ENCODE data around the gene CDKAL1. TPM values are rescaled to one million over a fixed set of nuclear protein-coding genes. Genes with fewer than 3 reads are reported as not detected.

Gene CDKAL1
- total and polyA plus RNA-seq, 2 donors, result 5.8 to 44.1 TPM

DNA sequence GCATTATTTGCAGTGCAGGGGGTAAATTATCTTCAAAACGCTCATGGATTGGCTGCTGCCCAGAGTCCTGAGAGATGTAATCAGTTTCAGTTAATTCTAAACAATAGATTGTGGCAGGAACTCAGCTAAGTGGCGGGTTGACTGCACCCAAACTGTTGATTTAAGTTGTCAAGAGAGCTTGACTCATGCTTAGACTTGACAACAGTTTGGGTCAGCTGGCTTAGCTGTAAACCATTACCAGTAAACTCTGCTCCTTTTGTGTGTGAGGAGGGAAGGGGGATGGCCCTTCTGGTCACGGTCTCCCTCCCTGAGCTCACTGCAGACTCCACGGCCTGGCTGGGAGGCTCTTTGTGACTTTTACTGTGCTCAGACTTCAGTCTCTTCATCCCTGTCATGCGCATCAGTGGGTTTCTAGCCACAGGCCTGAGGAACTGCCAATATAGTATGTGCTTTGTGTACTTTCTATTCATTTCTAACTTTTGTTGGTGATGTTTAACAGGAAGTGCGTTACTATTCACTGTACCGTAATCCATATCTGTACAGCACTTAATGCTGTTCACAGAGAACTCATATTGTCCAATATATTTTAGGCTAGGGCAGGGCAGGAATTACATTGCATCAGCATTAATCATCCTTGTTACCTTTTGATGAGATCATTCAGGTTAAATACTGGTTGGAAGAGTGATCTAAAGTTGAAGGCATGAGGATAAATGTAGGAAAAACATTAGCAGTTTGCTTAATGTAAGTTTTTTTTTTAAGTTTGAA is 488.3 kb downstream of the CDKAL1 start:
- Histone ChIP-seq H3K4me1 (ENCODE audit: insufficient read depth) (no peaks in the 10 kb centered on the region), H3K27ac (ENCODE audit: low read depth) (peak overlapping the region; percentile 48), H3K4me3 (ENCODE audit: low read depth, low read length) (no peak overlapping the region), H3K36me3 (ENCODE audit: insufficient read depth) (no peaks in the 10 kb centered on the region)
- peak; percentile 59 for DNase-seq (ENCODE audit: extremely low spot score)
- WGBS, result 63% methylated on average over 7 of the region's 7 CpGs

DNA sequence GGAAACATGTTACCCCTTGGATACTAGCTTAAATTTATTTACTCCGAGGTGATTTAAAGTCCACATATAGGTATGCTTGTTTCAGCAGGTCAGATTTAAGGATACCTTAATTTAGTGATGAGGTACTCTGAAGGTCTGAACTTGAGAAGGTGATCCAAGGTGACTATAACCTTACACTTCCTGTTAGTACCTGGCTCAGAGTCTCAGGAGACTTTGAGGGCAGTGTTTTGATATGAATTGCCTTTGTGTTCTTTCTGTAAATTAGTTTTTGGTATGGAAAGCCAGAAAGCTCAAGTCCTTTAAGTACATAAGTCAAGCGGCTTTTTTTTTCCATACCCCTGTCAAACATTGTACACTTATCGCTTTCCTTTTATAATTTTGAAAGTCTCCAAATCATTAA is 489.0 kb downstream of the CDKAL1 start:
- no peak overlapping the region for H3K27ac ChIP-seq (ENCODE audit: low read depth)
- 92% methylated on average over 3 of the region's 3 CpGs for WGBS
- H3K4me1 ChIP-seq (ENCODE audit: insufficient read depth), result no peaks in the 10 kb centered on the region
- H3K36me3 ChIP-seq (ENCODE audit: insufficient read depth), result no peaks in the 10 kb centered on the region
- no peak for DNase-seq (ENCODE audit: extremely low spot score)
- H3K4me3 ChIP-seq (ENCODE audit: low read depth, low read length), result no peak overlapping the region

- Histone ChIP-seq H3K36me3 (ENCODE audit: insufficient read depth) (no peaks in the 10 kb centered on the region), H3K27ac (ENCODE audit: low read depth) (no peak overlapping the region), H3K4me1 (ENCODE audit: insufficient read depth) (no peaks in the 10 kb centered on the region), H3K4me3 (ENCODE audit: low read depth, low read length) (no peak overlapping the region)
- WGBS, result 82% methylated on average over 1 of the region's 1 CpG
- DNase-seq (ENCODE audit: extremely low spot score), result no peak
Observed at GRCh38 chr6:21024616-21025015, 490.4 kb downstream of the CDKAL1 start.

DNA sequence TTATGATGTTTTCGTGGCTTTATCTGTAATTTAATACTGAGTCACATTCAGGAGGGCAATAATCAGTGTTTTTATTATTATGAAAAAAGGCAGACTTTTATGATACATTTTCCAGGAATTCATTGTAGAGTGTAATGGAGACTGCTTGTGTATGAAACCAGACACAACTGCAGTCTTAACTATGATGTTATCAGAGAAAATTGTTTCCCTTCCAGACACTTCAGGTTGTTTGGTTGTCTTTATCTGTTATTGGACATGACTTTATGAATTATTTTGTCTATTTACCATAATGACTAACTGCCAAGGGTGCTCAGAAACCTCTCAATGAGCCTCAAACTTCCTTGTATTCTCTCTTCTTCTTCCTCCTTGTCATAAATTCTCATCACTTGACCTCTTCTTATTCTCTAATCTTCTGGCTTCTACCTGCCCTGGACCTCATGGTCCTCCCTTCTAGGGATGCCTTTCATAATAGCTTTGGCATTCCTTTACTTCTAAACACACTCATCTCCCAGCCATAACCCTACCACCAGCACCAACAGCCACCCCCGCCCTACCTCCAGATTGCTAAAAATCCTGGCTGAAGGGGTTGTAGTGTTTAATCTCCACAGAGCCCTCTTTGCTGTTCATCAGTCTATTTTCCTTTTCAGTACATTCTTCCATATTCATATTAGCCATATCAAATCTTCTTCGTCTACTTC is 492.5 kb downstream of the CDKAL1 start:
- WGBS, result 86% methylated on average over 3 of the region's 3 CpGs
- Histone ChIP-seq H3K4me3 (ENCODE audit: low read depth, low read length) (no peak overlapping the region), H3K27ac (ENCODE audit: low read depth) (no peak overlapping the region), H3K4me1 (ENCODE audit: insufficient read depth) (no peaks in the 10 kb centered on the region), H3K36me3 (ENCODE audit: insufficient read depth) (no peaks in the 10 kb centered on the region)
- DNase-seq (ENCODE audit: extremely low spot score), result no peak

DNA sequence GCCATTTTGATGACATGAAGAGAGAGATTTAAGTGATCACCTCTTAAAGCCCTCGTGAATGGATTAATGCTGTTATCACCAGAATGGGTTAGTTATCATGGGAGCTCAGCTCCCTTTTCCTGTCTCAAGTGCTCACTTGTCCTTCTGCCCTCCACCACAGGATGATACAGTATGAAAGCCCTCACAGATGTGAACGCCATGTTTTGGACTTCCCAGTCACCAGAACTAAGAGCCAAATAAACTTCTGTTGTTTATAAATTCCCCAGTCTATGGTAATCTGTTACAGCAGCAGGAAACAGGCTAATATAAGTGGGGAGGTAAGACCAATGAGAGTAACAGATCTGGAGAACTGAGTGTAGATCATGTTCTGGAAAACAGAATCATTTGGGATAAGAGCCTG is 493.2 kb downstream of the CDKAL1 start:
- H3K4me1 ChIP-seq (ENCODE audit: insufficient read depth), result no peaks in the 10 kb centered on the region

GRCh38 chr6:21031182-21031581 is 496.9 kb downstream of the CDKAL1 start:
- no peak for DNase-seq (ENCODE audit: extremely low spot score)
- no peak overlapping the region for H3K27ac ChIP-seq (ENCODE audit: low read depth)
- WGBS, result 95% methylated on average over 5 of the region's 5 CpGs
- no peaks in the 10 kb centered on the region for H3K4me1 ChIP-seq (ENCODE audit: insufficient read depth)
- H3K4me3 ChIP-seq (ENCODE audit: low read depth, low read length), result no peak overlapping the region
- H3K36me3 ChIP-seq (ENCODE audit: insufficient read depth), result no peaks in the 10 kb centered on the region

More for the DNA sequence above, 493.2 kb downstream of the CDKAL1 start:
- no peak for DNase-seq (ENCODE audit: extremely low spot score)
- H3K4me3 ChIP-seq (ENCODE audit: low read depth, low read length), result no peak overlapping the region
- no peaks in the 10 kb centered on the region for H3K36me3 ChIP-seq (ENCODE audit: insufficient read depth)
- WGBS, result 89% methylated on average over 2 of the region's 2 CpGs
- H3K27ac ChIP-seq (ENCODE audit: low read depth), result no peak overlapping the region

DNA sequence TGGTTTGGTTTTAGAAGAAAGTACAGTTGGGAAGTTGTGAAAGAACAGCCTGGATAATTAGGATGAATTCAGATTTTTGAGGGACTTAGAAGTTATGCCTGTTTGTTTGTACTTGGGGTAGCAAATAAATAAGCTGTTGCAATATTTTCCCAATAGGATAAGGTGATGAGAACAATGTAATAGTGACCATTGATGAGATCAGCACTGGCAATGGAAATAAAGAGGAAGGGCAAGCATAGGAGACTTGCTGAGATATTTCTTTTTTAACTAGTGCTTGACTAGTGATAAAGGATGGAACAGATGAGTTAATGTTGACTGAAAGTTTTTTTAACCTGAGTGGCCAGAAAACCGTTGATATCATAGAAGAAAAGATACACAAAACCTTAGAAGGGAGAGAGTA is 498.8 kb downstream of the CDKAL1 start:
- no peak for DNase-seq (ENCODE audit: extremely low spot score)
- Histone ChIP-seq H3K36me3 (ENCODE audit: insufficient read depth) (no peaks in the 10 kb centered on the region), H3K4me3 (ENCODE audit: low read depth, low read length) (no peak overlapping the region), H3K27ac (ENCODE audit: low read depth) (no peak overlapping the region), H3K4me1 (ENCODE audit: insufficient read depth) (no peaks in the 10 kb centered on the region)
- 61% methylated on average over 1 of the region's 1 CpG for WGBS

GRCh38 chr6:21033575-21034026 is 499.3 kb downstream of the CDKAL1 start:
- DNase-seq (ENCODE audit: extremely low spot score), result peak; percentile 33
- Histone ChIP-seq H3K4me3 (ENCODE audit: low read depth, low read length) (no peak overlapping the region), H3K36me3 (ENCODE audit: insufficient read depth) (no peaks in the 10 kb centered on the region), H3K27ac (ENCODE audit: low read depth) (no peak overlapping the region), H3K4me1 (ENCODE audit: insufficient read depth) (no peaks in the 10 kb centered on the region)
- WGBS, result 62% methylated on average over 4 of the region's 4 CpGs

DNA sequence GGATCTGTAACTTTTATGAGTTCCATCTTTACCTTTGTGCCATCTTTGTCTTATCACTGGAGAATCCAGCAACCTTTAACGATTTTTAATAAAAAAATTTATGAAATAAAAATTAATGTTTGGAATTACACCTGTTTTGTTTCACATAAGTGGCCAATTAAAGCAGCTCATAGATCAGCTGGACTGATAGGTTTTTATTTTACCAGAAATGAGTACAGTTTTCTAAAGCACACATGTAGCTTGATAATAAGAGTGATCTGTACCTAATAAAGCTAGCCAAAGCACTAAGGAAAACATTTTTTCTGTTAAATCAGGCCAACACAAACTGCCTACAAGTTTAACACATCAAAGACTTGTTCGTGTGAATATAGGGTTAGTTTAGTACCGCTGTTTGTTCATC is 500.1 kb downstream of the CDKAL1 start:
- H3K4me3 ChIP-seq (ENCODE audit: low read depth, low read length), result no peak overlapping the region
- no peak overlapping the region for H3K27ac ChIP-seq (ENCODE audit: low read depth)
- no peaks in the 10 kb centered on the region for H3K4me1 ChIP-seq (ENCODE audit: insufficient read depth)
- H3K36me3 ChIP-seq (ENCODE audit: insufficient read depth), result no peaks in the 10 kb centered on the region
- DNase-seq (ENCODE audit: extremely low spot score), result peak; percentile 25
- WGBS, result 61% methylated on average over 3 of the region's 3 CpGs

DNA sequence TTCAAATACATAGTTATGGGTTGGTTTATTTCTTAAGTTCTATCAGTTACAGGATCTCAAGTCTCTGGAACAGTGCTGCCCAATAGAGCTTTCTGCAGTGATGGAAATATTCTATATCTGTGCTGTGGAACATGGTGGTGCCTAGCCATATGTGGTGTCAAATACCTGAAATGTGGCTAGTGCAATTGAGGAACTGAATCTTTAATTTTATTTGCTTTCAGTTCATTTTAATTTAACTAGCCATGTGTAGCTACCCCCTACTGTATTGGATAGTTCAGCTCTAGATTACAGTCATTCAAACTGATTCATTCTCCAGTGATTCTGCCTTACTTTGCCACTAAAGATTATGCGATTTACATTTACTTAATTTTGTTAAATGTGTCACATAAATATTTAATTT is 503.2 kb downstream of the CDKAL1 start:
- no peak overlapping the region for H3K4me3 ChIP-seq (ENCODE audit: low read depth, low read length)
- no peak overlapping the region for H3K27ac ChIP-seq (ENCODE audit: low read depth)
- WGBS, result 99% methylated on average over 1 of the region's 1 CpG
- no peak for DNase-seq (ENCODE audit: extremely low spot score)
- H3K36me3 ChIP-seq (ENCODE audit: insufficient read depth), result no peaks in the 10 kb centered on the region
- no peaks in the 10 kb centered on the region for H3K4me1 ChIP-seq (ENCODE audit: insufficient read depth)

GRCh38 chr6:21039926-21040325 is 505.7 kb downstream of the CDKAL1 start:
- H3K36me3 ChIP-seq (ENCODE audit: insufficient read depth), result no peaks in the 10 kb centered on the region
- no peak for DNase-seq (ENCODE audit: extremely low spot score)
- no peak overlapping the region for H3K27ac ChIP-seq (ENCODE audit: low read depth)
- no peak overlapping the region for H3K4me3 ChIP-seq (ENCODE audit: low read depth, low read length)
- no peaks in the 10 kb centered on the region for H3K4me1 ChIP-seq (ENCODE audit: insufficient read depth)
- 83% methylated on average over 7 of the region's 7 CpGs for WGBS

- H3K4me3 ChIP-seq (ENCODE audit: low read depth, low read length), result no peak overlapping the region
- WGBS, result 52% methylated on average over 5 of the region's 5 CpGs
- H3K4me1 ChIP-seq (ENCODE audit: insufficient read depth), result no peaks in the 10 kb centered on the region
- H3K27ac ChIP-seq (ENCODE audit: low read depth), result no peak overlapping the region
- no peak for DNase-seq (ENCODE audit: extremely low spot score)
- no peaks in the 10 kb centered on the region for H3K36me3 ChIP-seq (ENCODE audit: insufficient read depth)
Observed at GRCh38 chr6:21045135-21045700, 511.0 kb downstream of the CDKAL1 start.

DNA sequence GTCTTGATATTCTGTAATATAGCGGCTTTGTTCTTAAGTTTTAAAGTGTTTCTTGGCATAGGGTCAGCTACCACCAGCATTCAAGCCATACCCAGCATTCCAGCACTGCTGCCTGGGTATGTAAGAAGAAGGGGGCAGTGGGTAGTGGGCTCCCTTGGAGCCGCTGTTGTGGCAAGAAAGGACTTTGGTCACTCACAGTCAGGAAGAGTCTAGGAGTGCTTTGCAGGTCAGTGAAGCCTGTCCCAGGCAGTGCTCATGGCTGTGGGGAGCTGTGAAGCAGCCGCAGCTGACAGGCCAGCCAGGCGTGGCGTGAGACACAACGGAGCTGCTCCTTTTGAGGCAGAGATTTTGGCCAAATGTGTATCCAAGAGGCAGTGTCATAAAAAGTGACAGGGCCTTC is 512.0 kb downstream of the CDKAL1 start:
- Histone ChIP-seq H3K4me3 (ENCODE audit: low read depth, low read length) (no peak overlapping the region), H3K4me1 (ENCODE audit: insufficient read depth) (no peaks in the 10 kb centered on the region), H3K36me3 (ENCODE audit: insufficient read depth) (no peaks in the 10 kb centered on the region), H3K27ac (ENCODE audit: low read depth) (no peak overlapping the region)
- WGBS, result 71% methylated on average over 6 of the region's 6 CpGs
- no peak for DNase-seq (ENCODE audit: extremely low spot score)

DNA sequence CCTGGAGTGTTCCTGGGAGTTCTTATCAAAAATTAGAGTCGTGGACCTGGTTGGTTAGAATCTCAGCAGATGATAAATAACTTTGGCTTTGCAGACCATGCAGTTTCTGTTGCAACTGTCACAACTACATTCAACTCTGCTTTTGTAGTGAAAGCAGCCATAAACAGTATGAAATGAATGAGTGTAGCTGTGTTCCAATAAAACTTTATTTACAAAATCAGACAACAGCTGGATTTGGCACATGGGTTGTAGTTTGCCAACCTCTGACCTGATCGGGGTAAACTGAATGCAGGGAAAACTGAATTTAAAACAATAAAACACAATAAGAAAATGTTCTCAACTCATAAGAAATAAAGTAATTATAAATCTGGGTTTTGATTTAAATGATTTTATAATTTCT is 513.8 kb downstream of the CDKAL1 start:
- no peak overlapping the region for H3K4me3 ChIP-seq (ENCODE audit: low read depth, low read length)
- no peaks in the 10 kb centered on the region for H3K4me1 ChIP-seq (ENCODE audit: insufficient read depth)
- H3K36me3 ChIP-seq (ENCODE audit: insufficient read depth), result no peaks in the 10 kb centered on the region
- no peak overlapping the region for H3K27ac ChIP-seq (ENCODE audit: low read depth)
- DNase-seq (ENCODE audit: extremely low spot score), result no peak
- WGBS, result 85% methylated on average over 2 of the region's 2 CpGs
